H1 (cell line): ENCODE data around the gene P3H1. TPM values are rescaled to one million over a fixed set of nuclear protein-coding genes. Genes with fewer than 3 reads are reported as not detected.

Experiments used
- CTCF ChIA-PET: fragments of 300-600 bp; sonication (Branson Sonifier 250); formaldehyde crosslinking; loops from one replicate; lab custom pipeline; 2021; ENCODE audit not compliant: partially characterized antibody; lab: Charles Lee
- POLR2A ChIA-PET: fragments of 300-600 bp; sonication (Branson Sonifier 250); formaldehyde crosslinking; loops from one replicate; lab custom pipeline; 2021; ENCODE audit warnings: inconsistent platforms; ENCODE audit not compliant: partially characterized antibody; lab: Charles Lee
- DNase-seq, 2 experiments: peaks; one replicate each; pipeline versions ENCODE4 v3.0.0 to v3.0.0-alpha.2; 2010 to 2022; ENCODE audit warnings: low spot score in 2 of 2, low read depth in 1 of 2, mixed read lengths in 1 of 2
- FAIRE-seq: peaks from 2 replicates; lab custom pipeline; 2011; peaks lifted over from hg19 to GRCh38; lab: Jason Lieb, UNC
- H2AFZ ChIP-seq: 2 replicates; pipeline ENCODE4 v1.8.1; 2012; ENCODE audit warnings: low read length, inconsistent platforms
- H2AK5ac ChIP-seq: 2 replicates; pipeline ENCODE4 v1.6.1; 2013; ENCODE audit warnings: low read depth, low read length
- H2BK120ac ChIP-seq: replicated peaks from 2 replicates; pipeline ENCODE3; 2013; ENCODE audit warnings: low read depth, low read length, inconsistent platforms
- H2BK12ac ChIP-seq: 2 replicates; pipeline ENCODE4 v1.6.1; 2013; ENCODE audit warnings: low read depth, low read length
- H2BK15ac ChIP-seq: 2 replicates; pipeline ENCODE4 v1.6.1; 2013; ENCODE audit warnings: low read length
- H2BK20ac ChIP-seq: 2 replicates; pipeline ENCODE4 v1.6.1; 2013; ENCODE audit warnings: low read length
- H2BK5ac ChIP-seq: 2 replicates; pipeline ENCODE4 v1.6.1; 2013; ENCODE audit warnings: low read depth, low read length
- H3K14ac ChIP-seq: 2 replicates; pipeline ENCODE4 v1.6.1; 2013; ENCODE audit warnings: inconsistent platforms; ENCODE audit not compliant: insufficient read length
- H3K18ac ChIP-seq: 2 replicates; pipeline ENCODE4 v1.6.1; 2013; ENCODE audit warnings: low read length; ENCODE audit errors: extremely low read depth
- H3K23ac ChIP-seq: 2 replicates; pipeline ENCODE4 v1.6.1; 2013; ENCODE audit warnings: inconsistent platforms; ENCODE audit not compliant: insufficient read length
- H3K23me2 ChIP-seq: 2 replicates; pipeline ENCODE4 v1.6.1; 2013; ENCODE audit warnings: low read depth, low read length
- H3K27ac ChIP-seq: 2 replicates; pipeline ENCODE4 v1.6.1; 2011; ENCODE audit warnings: low read depth, low read length, inconsistent platforms
- H3K27me3 ChIP-seq, 4 experiments: replicated peaks in 1 of 4; 1 replicate in 1 of 4; 2 replicates in 3 of 4; pipeline versions ENCODE4 v1.6.1 to v1.8.1; 2011 to 2013; ENCODE audit warnings: low read length in 3 of 4, mild to moderate bottlenecking in 3 of 4, inconsistent platforms in 2 of 4, mixed read lengths in 2 of 4, moderate library complexity in 1 of 4; ENCODE audit not compliant: control insufficient read depth in 3 of 4, insufficient read depth in 3 of 4; ENCODE audit errors: extremely low read depth in 1 of 4
- H3K36me3 ChIP-seq, 4 experiments: 2 replicates each; pipeline versions ENCODE4 v1.6.1 to v1.8.1; 2011 to 2013; ENCODE audit warnings: mild to moderate bottlenecking in 4 of 4, low read length in 3 of 4, moderate library complexity in 2 of 4, control low read depth in 1 of 4, inconsistent platforms in 1 of 4; ENCODE audit not compliant: insufficient read depth in 4 of 4, control insufficient read depth in 2 of 4
- H3K4ac ChIP-seq: replicated peaks from 2 replicates; pipeline ENCODE3; 2013; ENCODE audit warnings: low read length, low read depth, mixed read lengths, inconsistent platforms; ENCODE audit not compliant: insufficient read length
- H3K4me1 ChIP-seq, 4 experiments: replicated peaks in 1 of 4; 1 replicate in 1 of 4; 2 replicates in 3 of 4; pipeline versions ENCODE4 v1.6.1 to v1.8.1; 2011 to 2013; ENCODE audit warnings: low read length in 3 of 4, inconsistent platforms in 2 of 4, mixed read lengths in 1 of 4; ENCODE audit not compliant: insufficient read depth in 4 of 4, control insufficient read depth in 3 of 4
- H3K4me2 ChIP-seq, 2 experiments: 2 replicates each; pipeline versions ENCODE4 v1.6.1 to v1.8.1; 2011 to 2013; ENCODE audit warnings: low read depth in 2 of 2, low read length in 2 of 2, control low read depth in 1 of 2, inconsistent platforms in 1 of 2, mild to moderate bottlenecking in 1 of 2; ENCODE audit not compliant: insufficient read depth in 1 of 2
- H3K4me3 ChIP-seq, 4 experiments: fragments of 200-600, 300-600 bp in 1 of 4; sonication (generic), shearing (Covaris generic), sonication (Bioruptor Twin) in 1 of 4; 2 replicates each; pipeline versions ENCODE4 v1.5.1 to v1.8.1; 2011 to 2016; ENCODE audit warnings: low read length in 4 of 4, low read depth in 3 of 4, control low read depth in 2 of 4, inconsistent platforms in 2 of 4, mild to moderate bottlenecking in 2 of 4, mixed read lengths in 1 of 4, moderate library complexity in 1 of 4; ENCODE audit not compliant: insufficient read depth in 2 of 4; ENCODE audit errors: extremely low read depth in 1 of 4
- H3K56ac ChIP-seq: replicated peaks from 2 replicates; pipeline ENCODE3; 2013; ENCODE audit warnings: low read depth, mild to moderate bottlenecking, mixed read lengths, low read length, inconsistent platforms; ENCODE audit not compliant: insufficient read length
- H3K79me1 ChIP-seq: 2 replicates; pipeline ENCODE4 v1.6.1; 2013; ENCODE audit warnings: low read depth, low read length, control low read depth
- H3K79me2 ChIP-seq, 2 experiments: 2 replicates each; pipeline versions ENCODE4 v1.6.1 to v1.8.1; 2012 to 2013; ENCODE audit warnings: low read length in 2 of 2, mild to moderate bottlenecking in 2 of 2, inconsistent platforms in 1 of 2; ENCODE audit not compliant: insufficient read depth in 2 of 2, control insufficient read depth in 1 of 2
- H3K9ac ChIP-seq, 4 experiments: replicated peaks in 1 of 4; 1 replicate in 1 of 4; 2 replicates in 3 of 4; pipeline versions ENCODE4 v1.6.1 to v1.8.1; 2011 to 2013; ENCODE audit warnings: low read depth in 3 of 4, low read length in 3 of 4, control low read depth in 2 of 4, mild to moderate bottlenecking in 2 of 4, moderate library complexity in 2 of 4, inconsistent platforms in 1 of 4; ENCODE audit errors: extremely low read depth in 1 of 4
- H3K9me3 ChIP-seq, 2 experiments: 2 replicates each; pipeline versions ENCODE4 v1.6.1 to v1.8.1; 2012 to 2013; ENCODE audit warnings: mild to moderate bottlenecking in 2 of 2, moderate library complexity in 2 of 2, control low read depth in 1 of 2, inconsistent platforms in 1 of 2, low read depth in 1 of 2, low read length in 1 of 2, mixed read lengths in 1 of 2; ENCODE audit not compliant: insufficient read depth in 2 of 2
- H4K20me1 ChIP-seq, 2 experiments: replicated peaks in 1 of 2; 2 replicates each; pipeline versions ENCODE3 to v1.8.1; 2011 to 2013; ENCODE audit warnings: inconsistent platforms in 2 of 2, low read length in 2 of 2, mild to moderate bottlenecking in 1 of 2; ENCODE audit not compliant: insufficient read depth in 2 of 2, control insufficient read depth in 1 of 2
- H4K5ac ChIP-seq: 2 replicates; pipeline ENCODE4 v1.6.1; 2013; ENCODE audit warnings: low read length, low read depth, mixed read lengths, inconsistent platforms; ENCODE audit not compliant: insufficient read length
- H4K8ac ChIP-seq: 2 replicates; pipeline ENCODE4 v1.8.0; 2013; ENCODE audit warnings: mild to moderate bottlenecking, moderate library complexity, low read length, inconsistent platforms; ENCODE audit not compliant: insufficient read depth; ENCODE audit errors: extremely low read depth
- H4K91ac ChIP-seq: replicated peaks from 2 replicates; pipeline ENCODE3; 2013; ENCODE audit warnings: low read length, mixed read lengths, inconsistent platforms; ENCODE audit not compliant: insufficient read length
- ATF2 ChIP-seq: IDR thresholded peaks from 2 replicates; pipeline ENCODE4 v1.6.1; 2012; ENCODE audit warnings: low read length, inconsistent platforms
- EP300 ChIP-seq, 2 experiments: IDR thresholded peaks; 1 replicate in 1 of 2; 2 replicates in 1 of 2; pipeline ENCODE4 v1.6.1; 2011 to 2012; ENCODE audit warnings: low read depth in 2 of 2, low read length in 2 of 2, mild to moderate bottlenecking in 2 of 2, borderline replicate concordance in 1 of 2, inconsistent platforms in 1 of 2, moderate library complexity in 1 of 2
- FOSL1 ChIP-seq: IDR thresholded peaks from 2 replicates; pipeline ENCODE4 v1.6.1; 2011; ENCODE audit warnings: mild to moderate bottlenecking, low read depth, low read length, moderate library complexity; ENCODE audit not compliant: insufficient read depth
- GTF2F1 ChIP-seq: IDR thresholded peaks from 2 replicates; pipeline ENCODE4 v1.6.1; 2012; ENCODE audit warnings: low read depth, low read length, improper control_type of control experiment, borderline replicate concordance
- KDM1A ChIP-seq: fragments of 200-600, 300-600 bp; sonication (generic); IDR thresholded peaks from 2 replicates; pipeline ENCODE4 v1.7.1; 2016; ENCODE audit warnings: mild to moderate bottlenecking, low read length, borderline replicate concordance
- NANOG ChIP-seq: IDR thresholded peaks from 2 replicates; pipeline ENCODE4 v1.6.1; 2011; ENCODE audit warnings: low read length, low read depth, mild to moderate bottlenecking, inconsistent platforms; ENCODE audit not compliant: insufficient read depth, poor library complexity, severe bottlenecking
- WGBS, 2 experiments: shearing (Covaris generic) in 1 of 2; methylation state at CpG; one replicate each; pipeline versions ENCODE4 v1.1.6 to v1.1.7; 2013 to 2015; ENCODE audit warnings: low lambda C conversion rate in 2 of 2, mixed read lengths in 2 of 2, inconsistent platforms in 1 of 2, low coverage in 1 of 2, missing lambda C conversion rate in 1 of 2; ENCODE audit not compliant: insufficient replicate concordance in 2 of 2, insufficient coverage in 1 of 2, insufficient read length in 1 of 2; ENCODE audit errors: extremely low coverage in 1 of 2, missing lambda C conversion rate in 1 of 2; 5-methylcytosine and 5-hydroxymethylcytosine counted together
- polyA plus RNA-seq, 7 experiments: library from polyadenylated mRNA; depleted of rRNA in 3 of 7; stranded (reverse) in 5 of 7; unstranded in 2 of 7; fragments of >200 nt in 5 of 7; fragments of 200-250 nt in 2 of 7; gene quantifications; 1 replicate in 5 of 7; 2 replicates in 1 of 7; 4 replicates in 1 of 7; pipeline versions ENCODE4 v1.2.1 to v1.2.3, GENCODE V29; 2011 to 2013; ENCODE audit warnings: missing spikeins in 2 of 7, mixed read lengths in 2 of 7
- total RNA-seq: library from RNA; stranded (reverse); fragmentation: NEBNext Ultra II Directional; extraction: Animal tissue kit (Norgen Biotek cat#: 25700); gene quantifications from 2 replicates; pipeline ENCODE4 v1.2.1, GENCODE V29; 2021

The P3H1 gene
- total and polyA plus RNA-seq, 2 of the 8 experiments (the other 6 are each of a cell fraction or from before 2014, with no cell fraction given) = 58.4 to 87.5 TPM

- Histone ChIP-seq H3K4me1 (no peaks in the 10 kb centered on the region; a peak in 1 of 7 replicates), H4K8ac (no peak overlapping the region), H3K27ac (no peak overlapping the region), H3K23ac (no peak overlapping the region), H3K27me3 (no peaks in the 10 kb centered on the region), H2BK12ac (no peak overlapping the region), H2BK20ac (no peak overlapping the region), H3K79me2 (no peaks in the 10 kb centered on the region), H2AK5ac (no peak overlapping the region), H3K14ac (no peak overlapping the region), H3K4me2 (no peak overlapping the region), H2AFZ (no peak overlapping the region), H3K36me3 (peaks cover 19 to 49% (median 29%) of the 10 kb centered on the region in 4 experiments), H3K56ac (no peak overlapping the region), H3K9me3 (peaks cover 4 to 9% of the 10 kb centered on the region in 2 experiments; a peak in 3 of 4 replicates), H4K20me1 (peaks cover 0 to 4% of the 10 kb centered on the region in 2 experiments), H3K18ac (no peak overlapping the region), H2BK120ac (no peak overlapping the region), H3K4me3 (no peak overlapping the region), H3K79me1 (no peaks in the 10 kb centered on the region), H4K5ac (no peak overlapping the region), H2BK15ac (no peak overlapping the region), H3K4ac (no peak overlapping the region), H4K91ac (no peak overlapping the region), H2BK5ac (no peak overlapping the region), H3K9ac (no peak overlapping the region), H3K23me2 (no peaks in the 10 kb centered on the region)
- CTCF ChIA-PET = interaction anchor here (0.5 to 9.8 kb wide), 8 partner anchors 9 to 170 kb away, joined by 3 to 77 read pairs (median 4); no protein-coding TSS in a partner anchor
- WGBS, 2 experiments = 88% methylated on average over 14 of the region's 14 CpGs; no CpG with 5 or more reads in 1 of the 2 experiments
- POLR2A ChIA-PET = interaction anchor here (1.4 to 1.8 kb wide), 3 partner anchors 9 to 66 kb away, joined by 4 to 5 read pairs (median 4); partner anchors contain the start of genes C1orf50, CLDN19, P3H1 and YBX1
- FAIRE-seq = no peak
- no peak for DNase-seq
- TF ChIP-seq FOSL1 = no peak
- no peak for TF ChIP-seq GTF2F1
- TF ChIP-seq NANOG = no peak
- no peak for TF ChIP-seq EP300 (IDR thresholded peaks at IDR 0.05; ENCODE audit: borderline replicate concordance in 1 of 2, low read depth in 2 of 2, low read length in 2 of 2)
- TF ChIP-seq KDM1A = no peak
- no peak for TF ChIP-seq ATF2
These were observed 18.1 kb downstream of the P3H1 start for GRCh38 chr1:42748461-42749410.
